Muscle layer of colon (tissue), 2 donors: ENCODE results near the gene ADAM29.
"Not testable (repeated sequence)": the region's sequence is repeated elsewhere in the genome, so short reads cannot be mapped to it uniquely, and the experiment has no call there.

Experiments used
- H3K27ac ChIP-seq: one replicate; pipeline ENCODE4 v1.7.0; 2013; ENCODE audit warnings: low read depth, mild to moderate bottlenecking, low read length, moderate library complexity
- H3K27me3 ChIP-seq, 2 donors: one replicate each; pipeline ENCODE4 v1.7.0; 2013; ENCODE audit warnings: low read length in 2 of 2, mild to moderate bottlenecking in 2 of 2; ENCODE audit not compliant: insufficient read depth in 2 of 2, control insufficient read depth in 1 of 2
- H3K36me3 ChIP-seq: one replicate; pipeline ENCODE4 v1.7.0; 2013; ENCODE audit warnings: mild to moderate bottlenecking, low read length; ENCODE audit not compliant: insufficient read depth
- H3K4me1 ChIP-seq: one replicate; pipeline ENCODE4 v1.7.0; 2013; ENCODE audit warnings: mild to moderate bottlenecking, low read length; ENCODE audit not compliant: insufficient read depth
- H3K4me3 ChIP-seq, 2 donors: one replicate each; pipeline ENCODE4 v1.7.0; 2013; ENCODE audit warnings: low read length in 2 of 2, low read depth in 1 of 2, mild to moderate bottlenecking in 1 of 2, moderate library complexity in 1 of 2
- H3K9ac ChIP-seq: one replicate; pipeline ENCODE4 v1.7.0; 2013; ENCODE audit warnings: low read length
- H3K9me3 ChIP-seq: one replicate; pipeline ENCODE4 v1.7.0; 2013; ENCODE audit warnings: mild to moderate bottlenecking, low read length
- donor health status: abdominal sarcoma.
- donor health status: Adenocarcinoma of cecum.

ADAM29 gene

GRCh38 chr4:174918058-174918457 is at the start of gene ADAM29:
TSS of gene ADAM29 (plus strand) at chr4:174918358. CDS start at chr4:174975526, 57,168 bp downstream.
- H3K9me3 ChIP-seq, result no peaks in the 10 kb centered on the region
- H3K4me3 ChIP-seq, result no peak within 1 kb of the TSS
- H3K4me1 ChIP-seq, result no peaks in the 10 kb centered on the region
- H3K27ac ChIP-seq, result no peak within 1 kb of the TSS
- H3K27me3 ChIP-seq, result no peaks in the 10 kb centered on the region
- H3K9ac ChIP-seq, result no peak within 1 kb of the TSS
- no peaks in the 10 kb centered on the region for H3K36me3 ChIP-seq

- H3K4me1 ChIP-seq, result no peaks in the 10 kb centered on the region
- H3K9me3 ChIP-seq, result no peaks in the 10 kb centered on the region
- no peaks in the 10 kb centered on the region for H3K36me3 ChIP-seq
- H3K27ac ChIP-seq, result no peak overlapping the region
- no peak overlapping the region for H3K4me3 ChIP-seq
- H3K27me3 ChIP-seq, result no peaks in the 10 kb centered on the region
- no peak overlapping the region for H3K9ac ChIP-seq
These were observed 48.8 kb upstream of the ADAM29 start for GRCh38 chr4:174869339-174869738.

GRCh38 chr4:174870311-174870710 is 47.8 kb upstream of the ADAM29 start:
- Histone ChIP-seq H3K27ac (no peak overlapping the region), H3K9ac (no peak overlapping the region), H3K4me1 (no peaks in the 10 kb centered on the region), H3K27me3 (no peaks in the 10 kb centered on the region), H3K4me3 (no peak overlapping the region), H3K36me3 (no peaks in the 10 kb centered on the region), H3K9me3 (no peaks in the 10 kb centered on the region)

GRCh38 chr4:174871407-174871806 is 46.8 kb upstream of the ADAM29 start:
- Histone ChIP-seq H3K9me3 (no peaks in the 10 kb centered on the region), H3K9ac (no peak overlapping the region), H3K36me3 (no peaks in the 10 kb centered on the region), H3K27ac (no peak overlapping the region), H3K4me1 (no peaks in the 10 kb centered on the region), H3K27me3 (no peaks in the 10 kb centered on the region), H3K4me3 (no peak overlapping the region)

- H3K36me3 ChIP-seq, H3K27ac ChIP-seq, H3K27me3 ChIP-seq, H3K4me1 ChIP-seq, H3K4me3 ChIP-seq, H3K9me3 ChIP-seq, H3K9ac ChIP-seq: not testable (repeated sequence)
These were observed 45.0 kb upstream of the ADAM29 start for GRCh38 chr4:174873146-174873545.

- H3K27me3 ChIP-seq, result no peaks in the 10 kb centered on the region
- no peak overlapping the region for H3K27ac ChIP-seq
- H3K9me3 ChIP-seq, result no peaks in the 10 kb centered on the region
- H3K4me1 ChIP-seq, result no peaks in the 10 kb centered on the region
- H3K4me3 ChIP-seq, result no peak overlapping the region
- H3K36me3 ChIP-seq, result no peaks in the 10 kb centered on the region
- no peak overlapping the region for H3K9ac ChIP-seq
These were observed 44.2 kb upstream of the ADAM29 start for GRCh38 chr4:174873931-174874330.

- Histone ChIP-seq H3K4me3 (no peak overlapping the region), H3K36me3 (no peaks in the 10 kb centered on the region), H3K27ac (no peak overlapping the region), H3K27me3 (no peaks in the 10 kb centered on the region), H3K9ac (no peak overlapping the region), H3K9me3 (no peaks in the 10 kb centered on the region), H3K4me1 (no peaks in the 10 kb centered on the region)
These were observed 43.3 kb upstream of the ADAM29 start for GRCh38 chr4:174874898-174875297.

GRCh38 chr4:174880001-174880400 is 38.2 kb upstream of the ADAM29 start:
- no peak overlapping the region for H3K4me3 ChIP-seq
- no peak overlapping the region for H3K9ac ChIP-seq
- no peaks in the 10 kb centered on the region for H3K36me3 ChIP-seq
- H3K27ac ChIP-seq, result no peak overlapping the region
- H3K4me1 ChIP-seq, result no peaks in the 10 kb centered on the region
- no peaks in the 10 kb centered on the region for H3K27me3 ChIP-seq
- H3K9me3 ChIP-seq, result no peaks in the 10 kb centered on the region

GRCh38 chr4:174882317-174882992 is 35.7 kb upstream of the ADAM29 start:
- H3K9me3 ChIP-seq, result no peaks in the 10 kb centered on the region
- H3K27me3 ChIP-seq, result no peaks in the 10 kb centered on the region
- no peak overlapping the region for H3K9ac ChIP-seq
- no peak overlapping the region for H3K27ac ChIP-seq
- no peak overlapping the region for H3K4me3 ChIP-seq
- H3K36me3 ChIP-seq, result no peaks in the 10 kb centered on the region
- no peaks in the 10 kb centered on the region for H3K4me1 ChIP-seq

- Histone ChIP-seq H3K4me3 (no peak overlapping the region), H3K27me3 (no peaks in the 10 kb centered on the region), H3K9ac (no peak overlapping the region), H3K4me1 (no peaks in the 10 kb centered on the region), H3K27ac (no peak overlapping the region), H3K9me3 (no peaks in the 10 kb centered on the region), H3K36me3 (no peaks in the 10 kb centered on the region)
These were observed 10.7 kb upstream of the ADAM29 start for GRCh38 chr4:174907508-174907907.

GRCh38 chr4:174910271-174910670 is 7.9 kb upstream of the ADAM29 start:
- Histone ChIP-seq H3K27ac (no peak overlapping the region), H3K4me1 (no peaks in the 10 kb centered on the region), H3K36me3 (no peaks in the 10 kb centered on the region), H3K27me3 (no peaks in the 10 kb centered on the region), H3K4me3 (no peak overlapping the region), H3K9ac (no peak overlapping the region), H3K9me3 (no peaks in the 10 kb centered on the region)

GRCh38 chr4:174912919-174913543 is 5.1 kb upstream of the ADAM29 start:
- Histone ChIP-seq H3K27me3 (no peaks in the 10 kb centered on the region), H3K4me3 (no peak overlapping the region), H3K9me3 (no peaks in the 10 kb centered on the region), H3K9ac (no peak overlapping the region), H3K36me3 (no peaks in the 10 kb centered on the region), H3K4me1 (no peaks in the 10 kb centered on the region), H3K27ac (no peak overlapping the region)
